Coronary artery (tissue), 2 donors: ENCODE data around the gene GCNT2.
"Not testable (repeated sequence)": the region's sequence is repeated elsewhere in the genome, so short reads cannot be mapped to it uniquely, and the experiment has no call there.

ENCODE experiments used
- DNase-seq: peaks from one replicate; pipeline ENCODE4 v3.0.0-alpha.2; 2017; ENCODE audit warnings: low spot score
- H3K27ac ChIP-seq, 2 donors: fragments of 200-600 bp; sonication (generic); one replicate each; pipeline ENCODE4 v1.5.1; 2016 to 2019
- H3K4me3 ChIP-seq: fragments of 200-600 bp; sonication (generic); 2 replicates; pipeline ENCODE4 v1.5.1; 2016; ENCODE audit warnings: mild to moderate bottlenecking, moderate library complexity
- CTCF ChIP-seq: fragments of 200-600 bp; sonication (generic); IDR thresholded peaks from one replicate; pipeline ENCODE4 v1.5.1; 2019; ENCODE audit warnings: antibody characterized with exemption

The GCNT2 gene

DNA sequence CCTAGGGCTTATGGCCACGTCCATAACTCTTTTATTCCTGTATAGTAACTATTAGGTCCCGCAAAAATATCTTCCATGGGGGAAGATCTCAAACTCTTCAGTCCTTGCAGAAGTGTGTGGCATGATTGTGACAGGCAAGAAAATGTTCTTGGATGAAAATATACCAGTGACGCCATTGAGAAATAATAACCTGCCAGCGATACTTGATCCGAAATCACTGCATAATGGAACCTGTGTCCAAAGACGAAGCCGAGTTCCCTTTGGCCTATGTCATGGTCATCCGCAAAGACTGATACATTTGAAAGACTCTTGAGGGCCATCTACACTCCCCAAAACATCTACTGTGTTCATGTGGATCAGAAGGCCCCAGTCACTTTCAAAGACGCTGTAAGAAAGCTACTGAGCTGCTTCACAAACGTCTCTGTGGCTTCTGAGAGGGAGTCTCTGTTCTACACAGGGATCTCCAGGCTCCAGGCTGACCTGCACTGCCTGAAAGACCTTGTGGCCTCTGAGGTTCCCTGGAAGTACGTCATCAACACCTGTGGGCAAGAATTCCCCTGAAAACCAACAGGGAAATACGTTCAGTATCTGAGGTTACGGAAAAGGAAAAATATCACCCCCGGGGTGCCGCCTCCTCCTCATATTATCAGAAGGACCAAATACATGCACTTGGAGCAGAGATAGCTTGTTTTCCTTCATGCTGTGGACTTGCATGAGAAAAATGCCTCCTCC, 6.9 kb upstream of the GCNT2 start:
- H3K4me3 ChIP-seq, result no peak overlapping the region
- TF ChIP-seq CTCF, result no peak

DNA sequence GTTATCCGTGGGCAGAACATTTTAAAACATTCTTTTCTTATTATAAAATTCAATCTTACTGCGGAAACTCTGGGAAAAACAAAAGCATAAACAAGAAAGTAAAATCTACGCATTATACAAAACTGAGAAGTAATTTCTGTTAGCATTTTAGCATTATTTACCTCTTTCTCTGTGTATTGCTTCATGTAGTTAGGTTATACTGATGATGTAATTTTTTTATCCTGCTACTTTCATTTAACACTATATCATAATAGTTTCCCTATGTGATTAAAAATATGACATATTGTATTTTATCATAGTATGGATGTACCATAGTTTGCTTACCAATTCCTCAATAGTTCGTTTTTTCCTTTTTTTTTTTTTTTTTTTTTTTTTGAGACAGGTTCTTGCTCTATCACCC, 4.2 kb upstream of the GCNT2 start:
- TF ChIP-seq CTCF, result no peak
- Histone ChIP-seq H3K27ac (no peak overlapping the region), H3K4me3 (no peak overlapping the region)
- DNase-seq, result no peak

More for the DNA sequence above, 6.9 kb upstream of the GCNT2 start:
- no peak for DNase-seq
- H3K27ac ChIP-seq, result no peak overlapping the region

GRCh38 chr6:10518557-10519407, 2.4 kb upstream of the GCNT2 start:
- DNase-seq, result no peak
- Histone ChIP-seq H3K27ac (no peak overlapping the region), H3K4me3 (no peak overlapping the region)
- TF ChIP-seq CTCF, result no peak

GRCh38 chr6:10519408-10519697, 1.8 kb upstream of the GCNT2 start:
- H3K4me3 ChIP-seq, DNase-seq, H3K27ac ChIP-seq: not testable (repeated sequence)

- H3K27ac ChIP-seq, result peak overlapping the region in 1 of 2 donors; percentile 1
- H3K4me3 ChIP-seq, result no peak overlapping the region
- no peak for TF ChIP-seq CTCF
- no peak for DNase-seq
These were observed 683 bp upstream of the GCNT2 start for GRCh38 chr6:10520468-10520867.

DNA sequence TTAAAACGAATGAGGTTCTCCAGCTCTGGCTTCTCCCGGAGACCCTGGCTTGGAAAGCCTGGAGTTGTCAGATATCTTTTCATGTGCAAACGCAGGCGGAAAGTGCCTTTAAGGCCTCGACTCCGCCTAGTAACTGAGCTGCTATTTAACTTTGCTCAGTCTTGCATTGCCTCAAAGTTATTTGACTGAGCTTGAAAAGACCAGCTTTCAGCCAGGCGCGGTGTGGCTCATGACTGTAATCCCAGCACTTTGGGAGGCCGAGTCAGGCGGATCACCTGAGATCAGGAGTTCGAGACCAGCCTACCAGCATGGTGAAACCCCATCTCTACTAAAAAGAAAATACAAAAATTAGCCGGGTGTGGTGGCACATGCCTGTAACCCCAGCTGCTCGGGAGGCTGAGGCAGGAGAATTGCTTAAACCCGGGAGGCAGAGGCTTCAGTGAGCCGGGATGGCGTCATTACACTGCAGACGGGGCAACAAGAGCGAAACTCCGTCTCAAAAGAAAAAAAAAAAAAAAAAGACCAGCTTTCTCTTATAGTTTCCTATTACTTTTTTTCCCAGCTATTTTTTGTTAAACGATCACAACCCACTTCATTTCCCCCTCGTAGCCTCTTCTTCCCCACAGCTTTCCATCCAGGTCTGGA, 1.9 kb downstream of the GCNT2 start:
- H3K27ac ChIP-seq, result no peak overlapping the region
- H3K4me3 ChIP-seq, result no peak overlapping the region
- no peak for TF ChIP-seq CTCF
- DNase-seq, result no peak

DNA sequence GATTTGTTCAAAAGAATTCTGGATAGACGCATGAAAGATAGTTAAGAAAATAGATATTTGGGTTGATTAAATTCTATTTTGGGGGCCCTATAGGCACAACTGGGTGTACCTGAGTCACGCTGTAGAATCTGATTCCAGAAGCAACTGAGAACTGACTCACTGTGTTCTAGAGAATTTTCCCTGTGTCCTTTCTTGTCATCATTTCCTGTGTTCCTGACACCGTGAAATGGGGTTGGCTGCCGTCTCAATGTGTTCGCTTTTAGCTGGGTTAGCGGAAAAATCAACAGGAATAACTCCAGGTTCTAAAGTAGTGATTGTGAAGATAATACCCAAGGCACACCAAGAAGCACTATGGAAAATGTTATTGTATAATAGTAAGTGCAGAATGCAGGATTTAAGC, 5.0 kb downstream of the GCNT2 start:
- TF ChIP-seq CTCF, result no peak
- no peak for DNase-seq
- H3K27ac ChIP-seq, result no peak overlapping the region
- no peak overlapping the region for H3K4me3 ChIP-seq
